ENCODE measurements around the gene MT1F.
"Not testable (repeated sequence)": the region's sequence is repeated elsewhere in the genome, so short reads cannot be mapped to it uniquely, and the experiment has no call there.

The MT1F gene

DNA sequence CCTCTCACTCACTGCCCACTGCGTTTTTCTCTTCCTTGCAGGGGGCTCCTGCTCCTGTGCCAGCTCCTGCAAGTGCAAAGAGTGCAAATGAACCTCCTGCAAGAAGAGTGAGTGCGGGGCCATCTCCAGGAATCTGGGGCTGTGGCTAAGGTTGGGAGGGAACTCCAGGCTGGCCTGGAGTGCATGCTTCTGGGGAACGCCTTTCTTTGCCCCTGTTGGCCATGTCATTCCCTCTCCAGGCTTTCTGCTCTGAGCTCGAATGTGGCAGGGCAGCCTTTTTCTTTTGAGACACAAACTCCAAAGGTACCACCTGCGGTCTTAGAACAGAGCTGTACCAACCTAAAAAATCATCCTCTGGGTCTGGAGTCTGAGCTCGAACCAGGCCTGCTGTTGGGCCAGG is 39.6 kb upstream of the MT1F start:
- no peak for DNase-seq (ENCODE audit: low read depth)
- H3K4me3 ChIP-seq (ENCODE audit: low read length): no peak overlapping the region
- no peak for TF ChIP-seq CTCF (conservative IDR thresholded peaks at IDR 0.05; ENCODE audit: low read length)

DNA sequence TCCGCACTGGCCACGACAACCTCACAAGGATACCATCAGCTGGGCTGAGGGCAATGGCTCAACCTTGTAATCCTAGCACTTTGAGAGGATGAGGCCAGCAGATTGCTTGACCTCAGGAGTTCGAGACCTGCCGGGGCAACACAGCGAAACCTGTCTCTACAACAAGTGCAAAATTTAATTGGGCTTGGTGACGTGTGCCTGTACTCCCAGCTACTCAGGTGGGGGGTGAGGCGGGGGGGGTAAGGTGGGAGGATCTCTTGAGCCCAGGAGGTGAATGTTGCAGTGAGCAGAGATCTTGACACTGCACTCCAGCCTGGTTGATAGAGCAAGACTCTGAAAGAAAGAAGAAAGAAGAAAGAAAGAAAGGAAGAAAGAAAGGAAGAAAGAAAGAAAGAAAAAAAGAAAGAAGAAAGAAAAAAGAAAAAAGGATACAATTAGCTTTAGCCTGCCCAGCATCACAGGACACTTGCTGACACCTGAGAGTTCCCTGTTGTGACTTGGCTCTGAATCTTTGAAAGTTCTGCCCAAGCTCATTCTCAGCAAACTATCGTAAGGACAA is 37.3 kb upstream of the MT1F start:
- H3K4me3 ChIP-seq (ENCODE audit: low read length): no peak overlapping the region
- TF ChIP-seq CTCF (conservative IDR thresholded peaks at IDR 0.05; ENCODE audit: low read length): no peak
- DNase-seq (ENCODE audit: low read depth): no peak

- not testable (repeated sequence) for DNase-seq (ENCODE audit: low read depth); H3K4me3 ChIP-seq (ENCODE audit: low read length)
Observed at GRCh38 chr16:56621665-56622445, 35.9 kb upstream of the MT1F start.

DNA sequence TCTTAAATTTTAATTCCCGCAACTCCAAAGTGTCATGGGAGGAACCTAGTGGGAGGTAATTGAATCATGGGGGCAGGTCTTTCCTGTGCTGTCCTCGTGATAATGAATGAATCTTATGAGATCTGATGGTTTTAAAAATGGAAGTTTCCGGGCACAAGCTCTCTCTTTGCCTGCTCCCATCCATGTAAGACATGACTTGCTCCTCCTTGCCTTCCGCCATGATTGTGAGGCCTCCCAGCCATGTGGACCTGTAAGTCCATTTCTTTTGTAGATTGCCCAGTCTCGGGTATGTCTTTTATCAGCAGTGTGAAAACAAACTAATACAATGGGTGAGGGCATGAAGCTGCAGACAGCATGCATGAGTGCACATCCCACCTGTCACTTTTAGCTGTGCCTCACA is 34.6 kb upstream of the MT1F start:
- DNase-seq (ENCODE audit: low read depth); H3K4me3 ChIP-seq (ENCODE audit: low read length): not testable (repeated sequence)

- TF ChIP-seq CTCF (conservative IDR thresholded peaks at IDR 0.05; ENCODE audit: low read length): no peak
- DNase-seq (ENCODE audit: low read depth): no peak
- no peak overlapping the region for H3K4me3 ChIP-seq (ENCODE audit: low read length)
Observed at GRCh38 chr16:56623637-56624036, 34.1 kb upstream of the MT1F start.

DNA sequence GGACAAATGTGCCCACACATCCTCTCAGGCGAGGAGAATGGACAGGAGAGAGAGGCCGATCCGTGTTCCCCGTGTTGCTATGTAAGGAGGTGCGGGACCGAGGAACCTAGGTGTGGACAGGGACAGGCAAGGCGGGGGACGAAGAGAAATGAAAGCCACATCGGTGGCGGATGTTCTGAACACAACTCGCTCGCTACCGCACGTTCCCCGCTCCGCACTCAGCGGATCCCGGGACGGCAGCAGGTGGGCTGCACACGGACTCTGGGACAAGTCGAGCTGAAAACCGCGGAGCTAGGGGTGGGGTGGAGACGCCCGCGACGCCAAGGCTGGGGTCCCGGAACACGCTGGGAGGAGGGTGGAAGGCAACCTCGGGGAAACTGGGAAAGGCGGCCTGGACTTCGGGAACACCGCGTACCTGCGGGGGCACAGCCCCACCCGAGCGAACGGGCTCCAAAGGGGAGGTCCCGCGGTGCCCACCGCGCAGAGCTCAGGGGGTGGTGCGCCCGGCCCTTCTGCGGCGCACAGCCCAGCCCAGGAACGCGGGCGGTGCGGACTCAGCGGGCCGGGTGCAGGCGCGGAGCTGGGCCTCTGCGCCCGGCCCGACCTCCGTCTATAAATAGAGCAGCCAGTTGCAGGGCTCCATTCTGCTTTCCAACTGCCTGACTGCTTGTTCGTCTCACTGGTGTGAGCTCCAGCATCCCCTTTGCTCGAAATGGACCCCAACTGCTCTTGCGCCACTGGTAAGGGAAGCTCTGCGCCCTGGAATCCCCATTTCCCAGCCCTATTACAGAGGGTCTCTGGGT is 32.4 kb upstream of the MT1F start, which contains the start of gene MT1E:
MT1E (plus strand) TSS at position 642 of the 803 bp plus-strand sequence; CDS start at position 713, 71 bp downstream.
- peak within 1 kb of the TSS; percentile 74 for H3K4me3 ChIP-seq (ENCODE audit: low read length)
- no peak for TF ChIP-seq CTCF (conservative IDR thresholded peaks at IDR 0.05; ENCODE audit: low read length)
- DNase-seq (ENCODE audit: low read depth): peak; percentile 80

DNA sequence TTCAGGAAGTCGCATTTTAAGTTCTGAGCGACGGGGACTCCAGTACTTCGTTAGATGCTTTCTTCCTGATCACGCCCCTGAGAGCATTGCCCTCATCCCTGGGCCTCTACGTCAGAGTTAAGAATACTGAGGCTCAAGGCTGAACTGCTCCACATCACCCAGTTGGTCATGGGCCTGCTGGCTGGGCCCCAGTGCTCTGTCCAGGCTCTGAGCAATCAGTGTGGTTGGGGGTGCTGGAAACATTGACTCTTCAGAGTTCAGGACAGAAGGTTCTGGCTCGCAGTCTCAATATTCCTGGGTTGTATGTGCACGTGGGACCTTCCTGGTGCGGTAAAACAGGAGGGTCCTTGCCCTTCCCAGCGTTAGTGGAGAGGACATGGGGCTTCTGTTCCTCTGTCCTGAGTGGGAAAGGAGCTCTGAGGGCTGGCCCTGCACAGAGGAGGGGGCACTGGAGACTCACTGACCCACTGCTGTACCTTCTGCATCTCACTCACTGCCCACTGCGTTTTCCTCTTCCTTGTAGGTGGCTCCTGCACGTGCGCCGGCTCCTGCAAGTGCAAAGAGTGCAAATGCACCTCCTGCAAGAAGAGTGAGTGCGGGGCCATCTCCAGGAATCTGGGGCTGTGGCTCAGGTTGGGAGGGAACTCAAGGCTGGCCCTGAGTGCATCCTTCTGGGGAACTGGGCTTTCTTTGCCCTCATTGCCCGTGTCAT is 31.7 kb upstream of the MT1F start:
- H3K4me3 ChIP-seq (ENCODE audit: low read length): peak overlapping the region; percentile 74

More for the DNA sequence above, 31.7 kb upstream of the MT1F start:
- TF ChIP-seq CTCF (conservative IDR thresholded peaks at IDR 0.05; ENCODE audit: low read length): no peak
- DNase-seq (ENCODE audit: low read depth): peak; percentile 74
